K562 (cell line): Measurements from ENCODE around the gene SLC30A1. TPM values are rescaled to one million over a fixed set of nuclear protein-coding genes. Genes with fewer than 3 reads are reported as not detected.
A peak's percentile ranks its signal among the peaks of the same experiment; 100 is the strongest.

Source experiments
- CEBPB ChIP-seq: fragments of 450-650 bp; IDR thresholded peaks from 2 replicates; pipeline ENCODE4 v1.6.1; 2016; ENCODE audit warnings: missing genetic modification characterization, missing compliant biosample characterization
- MEF2D ChIP-seq: conservative IDR thresholded peaks from 2 replicates; pipeline ENCODE4 v1.6.1; 2016; ENCODE audit warnings: low read depth, missing genetic modification characterization, missing compliant biosample characterization
- PHTF2 ChIP-seq: fragments of 250-450 bp; sonication (Bioruptor Pico); IDR thresholded peaks from 2 replicates; pipeline ENCODE4 v1.5.0; 2021; ENCODE audit warnings: mild to moderate bottlenecking
- RAD21 ChIP-seq, 2 experiments: fragments of 250-450 bp in 1 of 2; fragments of 450-650 bp in 1 of 2; sonication (Bioruptor Pico) in 1 of 2; formaldehyde crosslinking in 1 of 2; IDR thresholded peaks in 1 of 2; conservative IDR thresholded peaks in 1 of 2; 2 replicates each; pipeline versions ENCODE4 v1.4.0 to v1.8.0; 2020 to 2022; ENCODE audit warnings: mild to moderate bottlenecking in 2 of 2, moderate library complexity in 1 of 2
- RBM25 ChIP-seq: fragments of 200-400 bp; formaldehyde crosslinking; IDR thresholded peaks from 2 replicates; pipeline ENCODE4 v1.6.1; 2018; ENCODE audit warnings: low read length, low read depth, moderate library complexity; ENCODE audit not compliant: severe bottlenecking
- SIN3A ChIP-seq, 2 experiments: fragments of 150-350 bp in 1 of 2; IDR thresholded peaks; 2 replicates each; pipeline ENCODE4 v1.6.1; 2011 to 2016; ENCODE audit warnings: borderline replicate concordance in 2 of 2, low read depth in 2 of 2, low read length in 2 of 2, mild to moderate bottlenecking in 2 of 2, moderate library complexity in 2 of 2; ENCODE audit not compliant: control insufficient read depth in 1 of 2
- SIRT6 ChIP-seq: IDR thresholded peaks from one replicate; pipeline ENCODE4 v1.6.1; 2012; ENCODE audit warnings: low read depth, mild to moderate bottlenecking, control low read depth, inconsistent platforms, low read length, moderate library complexity
- SIX5 ChIP-seq, 2 experiments: IDR thresholded peaks; 2 replicates each; pipeline ENCODE4 v1.6.1; 2011; ENCODE audit warnings: low read length in 2 of 2, borderline replicate concordance in 1 of 2, low read depth in 1 of 2, mild to moderate bottlenecking in 1 of 2, moderate library complexity in 1 of 2; ENCODE audit not compliant: insufficient read depth in 1 of 2
- ZC3H8 ChIP-seq: fragments of 450-650 bp; IDR thresholded peaks from 2 replicates; pipeline ENCODE4 v1.6.1; 2017
- polyA plus RNA-seq, 8 experiments: library from polyadenylated mRNA; depleted of rRNA in 4 of 8; stranded (reverse) in 5 of 8; unstranded in 3 of 8; fragments of >200 nt; fragmentation: Nextera tagmentation in 2 of 8; fragmentation: Illumina TruSeq in 1 of 8; extraction: Ambion mirVana in 2 of 8; extraction: Trizol in 1 of 8; gene quantifications; 2 replicates each; pipeline versions ENCODE4 v1.2.1 to v1.2.3, GENCODE V29; 2011 to 2014; ENCODE audit warnings: inconsistent platforms in 1 of 8, missing spikeins in 1 of 8
- total RNA-seq, 7 experiments: library from RNA; depleted of rRNA in 6 of 7; stranded (reverse); fragments of >200 nt in 6 of 7; fragmentation: Illumina TruSeq in 2 of 7; extraction: Trizol in 2 of 7; gene quantifications; 2 replicates each; pipeline versions ENCODE4 v1.2.1 to v1.2.3, GENCODE V29; 2011 to 2021; ENCODE audit warnings: low replicate concordance in 1 of 7
- TF ChIP-seq, protein P1 (sequence below): fragments of 200-600 bp; sonication (generic); IDR thresholded peaks from one replicate; pipeline ENCODE4 v1.6.1; 2012; ENCODE audit warnings: mild to moderate bottlenecking, low read depth, low read length, inconsistent platforms
- TF ChIP-seq, protein P2 (sequence below): fragments of 250-450 bp; sonication (Bioruptor Pico); IDR thresholded peaks from 2 replicates; pipeline ENCODE4 v1.5.0; 2021; ENCODE audit warnings: mild to moderate bottlenecking, moderate library complexity

The SLC30A1 gene
- total and polyA plus RNA-seq, 9 of the 15 experiments (the other 6 are each of a cell fraction or from before 2014, with no cell fraction given): 4.1 to 14.4 (median 6.6) TPM

DNA sequence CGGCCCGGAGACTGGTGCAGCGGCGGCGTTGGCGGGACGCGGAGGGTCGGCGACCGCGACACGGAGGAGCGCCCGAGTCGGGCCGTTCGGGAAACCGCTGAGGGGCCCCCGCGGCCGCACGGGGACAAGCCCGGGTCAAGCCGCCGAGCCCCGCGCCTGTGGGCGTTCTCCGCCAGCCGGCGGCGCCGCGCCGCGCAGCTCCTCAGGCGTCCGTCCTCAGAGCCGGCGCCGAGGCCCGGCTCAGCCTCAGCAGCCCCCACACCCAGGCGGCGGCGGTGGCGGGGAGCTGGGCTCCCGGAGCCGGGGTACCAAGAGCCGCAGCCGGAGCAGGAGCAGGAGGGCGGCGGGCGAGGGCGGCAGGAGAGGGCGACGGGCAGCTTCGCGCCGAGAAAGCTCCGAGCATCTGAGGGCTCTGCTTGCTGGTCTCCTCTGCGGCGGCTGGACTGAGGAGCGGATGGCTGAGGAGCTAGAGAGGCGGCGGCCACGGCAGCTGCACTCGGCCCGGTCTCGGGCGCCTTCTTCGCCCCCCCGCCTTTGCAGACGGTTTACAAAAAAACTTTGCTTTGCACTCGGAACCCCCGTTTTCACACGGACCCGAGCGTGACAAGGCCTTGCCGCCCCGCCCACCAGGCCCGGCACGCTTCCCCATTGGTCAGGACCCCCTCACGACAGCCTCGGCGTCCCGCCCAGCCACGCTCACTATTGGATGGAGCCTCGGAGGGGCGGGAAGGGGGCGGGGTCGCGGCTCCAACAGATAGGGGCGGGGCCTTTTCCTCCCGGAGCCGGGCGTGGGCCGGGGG lies at the start of gene SLC30A1 (continued):
- TF ChIP-seq, protein P1, sequence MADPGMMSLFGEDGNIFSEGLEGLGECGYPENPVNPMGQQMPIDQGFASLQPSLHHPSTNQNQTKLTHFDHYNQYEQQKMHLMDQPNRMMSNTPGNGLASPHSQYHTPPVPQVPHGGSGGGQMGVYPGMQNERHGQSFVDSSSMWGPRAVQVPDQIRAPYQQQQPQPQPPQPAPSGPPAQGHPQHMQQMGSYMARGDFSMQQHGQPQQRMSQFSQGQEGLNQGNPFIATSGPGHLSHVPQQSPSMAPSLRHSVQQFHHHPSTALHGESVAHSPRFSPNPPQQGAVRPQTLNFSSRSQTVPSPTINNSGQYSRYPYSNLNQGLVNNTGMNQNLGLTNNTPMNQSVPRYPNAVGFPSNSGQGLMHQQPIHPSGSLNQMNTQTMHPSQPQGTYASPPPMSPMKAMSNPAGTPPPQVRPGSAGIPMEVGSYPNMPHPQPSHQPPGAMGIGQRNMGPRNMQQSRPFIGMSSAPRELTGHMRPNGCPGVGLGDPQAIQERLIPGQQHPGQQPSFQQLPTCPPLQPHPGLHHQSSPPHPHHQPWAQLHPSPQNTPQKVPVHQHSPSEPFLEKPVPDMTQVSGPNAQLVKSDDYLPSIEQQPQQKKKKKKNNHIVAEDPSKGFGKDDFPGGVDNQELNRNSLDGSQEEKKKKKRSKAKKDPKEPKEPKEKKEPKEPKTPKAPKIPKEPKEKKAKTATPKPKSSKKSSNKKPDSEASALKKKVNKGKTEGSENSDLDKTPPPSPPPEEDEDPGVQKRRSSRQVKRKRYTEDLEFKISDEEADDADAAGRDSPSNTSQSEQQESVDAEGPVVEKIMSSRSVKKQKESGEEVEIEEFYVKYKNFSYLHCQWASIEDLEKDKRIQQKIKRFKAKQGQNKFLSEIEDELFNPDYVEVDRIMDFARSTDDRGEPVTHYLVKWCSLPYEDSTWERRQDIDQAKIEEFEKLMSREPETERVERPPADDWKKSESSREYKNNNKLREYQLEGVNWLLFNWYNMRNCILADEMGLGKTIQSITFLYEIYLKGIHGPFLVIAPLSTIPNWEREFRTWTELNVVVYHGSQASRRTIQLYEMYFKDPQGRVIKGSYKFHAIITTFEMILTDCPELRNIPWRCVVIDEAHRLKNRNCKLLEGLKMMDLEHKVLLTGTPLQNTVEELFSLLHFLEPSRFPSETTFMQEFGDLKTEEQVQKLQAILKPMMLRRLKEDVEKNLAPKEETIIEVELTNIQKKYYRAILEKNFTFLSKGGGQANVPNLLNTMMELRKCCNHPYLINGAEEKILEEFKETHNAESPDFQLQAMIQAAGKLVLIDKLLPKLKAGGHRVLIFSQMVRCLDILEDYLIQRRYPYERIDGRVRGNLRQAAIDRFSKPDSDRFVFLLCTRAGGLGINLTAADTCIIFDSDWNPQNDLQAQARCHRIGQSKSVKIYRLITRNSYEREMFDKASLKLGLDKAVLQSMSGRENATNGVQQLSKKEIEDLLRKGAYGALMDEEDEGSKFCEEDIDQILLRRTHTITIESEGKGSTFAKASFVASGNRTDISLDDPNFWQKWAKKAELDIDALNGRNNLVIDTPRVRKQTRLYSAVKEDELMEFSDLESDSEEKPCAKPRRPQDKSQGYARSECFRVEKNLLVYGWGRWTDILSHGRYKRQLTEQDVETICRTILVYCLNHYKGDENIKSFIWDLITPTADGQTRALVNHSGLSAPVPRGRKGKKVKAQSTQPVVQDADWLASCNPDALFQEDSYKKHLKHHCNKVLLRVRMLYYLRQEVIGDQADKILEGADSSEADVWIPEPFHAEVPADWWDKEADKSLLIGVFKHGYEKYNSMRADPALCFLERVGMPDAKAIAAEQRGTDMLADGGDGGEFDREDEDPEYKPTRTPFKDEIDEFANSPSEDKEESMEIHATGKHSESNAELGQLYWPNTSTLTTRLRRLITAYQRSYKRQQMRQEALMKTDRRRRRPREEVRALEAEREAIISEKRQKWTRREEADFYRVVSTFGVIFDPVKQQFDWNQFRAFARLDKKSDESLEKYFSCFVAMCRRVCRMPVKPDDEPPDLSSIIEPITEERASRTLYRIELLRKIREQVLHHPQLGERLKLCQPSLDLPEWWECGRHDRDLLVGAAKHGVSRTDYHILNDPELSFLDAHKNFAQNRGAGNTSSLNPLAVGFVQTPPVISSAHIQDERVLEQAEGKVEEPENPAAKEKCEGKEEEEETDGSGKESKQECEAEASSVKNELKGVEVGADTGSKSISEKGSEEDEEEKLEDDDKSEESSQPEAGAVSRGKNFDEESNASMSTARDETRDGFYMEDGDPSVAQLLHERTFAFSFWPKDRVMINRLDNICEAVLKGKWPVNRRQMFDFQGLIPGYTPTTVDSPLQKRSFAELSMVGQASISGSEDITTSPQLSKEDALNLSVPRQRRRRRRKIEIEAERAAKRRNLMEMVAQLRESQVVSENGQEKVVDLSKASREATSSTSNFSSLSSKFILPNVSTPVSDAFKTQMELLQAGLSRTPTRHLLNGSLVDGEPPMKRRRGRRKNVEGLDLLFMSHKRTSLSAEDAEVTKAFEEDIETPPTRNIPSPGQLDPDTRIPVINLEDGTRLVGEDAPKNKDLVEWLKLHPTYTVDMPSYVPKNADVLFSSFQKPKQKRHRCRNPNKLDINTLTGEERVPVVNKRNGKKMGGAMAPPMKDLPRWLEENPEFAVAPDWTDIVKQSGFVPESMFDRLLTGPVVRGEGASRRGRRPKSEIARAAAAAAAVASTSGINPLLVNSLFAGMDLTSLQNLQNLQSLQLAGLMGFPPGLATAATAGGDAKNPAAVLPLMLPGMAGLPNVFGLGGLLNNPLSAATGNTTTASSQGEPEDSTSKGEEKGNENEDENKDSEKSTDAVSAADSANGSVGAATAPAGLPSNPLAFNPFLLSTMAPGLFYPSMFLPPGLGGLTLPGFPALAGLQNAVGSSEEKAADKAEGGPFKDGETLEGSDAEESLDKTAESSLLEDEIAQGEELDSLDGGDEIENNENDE: no peak
- TF ChIP-seq MEF2D (tag) (no peak), SIRT6 (no peak), SIX5 (IDR thresholded peaks at IDR 0.05; ENCODE audit: borderline replicate concordance in 1 of 2, insufficient read depth in 1 of 2, low read depth in 1 of 2, low read length in 2 of 2) (no peak), ZC3H8 (no peak), PHTF2 (CRISPR knock-in tag) (no peak), RBM25 (peak; percentile 82), CEBPB (tag) (no peak), RAD21 (CRISPR knock-in tag; conservative IDR thresholded peaks at IDR 0.05 in 1 of 2, IDR thresholded peaks at IDR 0.05 in 1 of 2) (peak; percentile 17 to 31; a peak in 2 of 4 replicates), SIN3A (IDR thresholded peaks at IDR 0.05; ENCODE audit: borderline replicate concordance in 2 of 2, control insufficient read depth in 1 of 2, low read depth in 2 of 2, low read length in 2 of 2) (peak; percentile 8 to 38; a peak in 2 of 4 replicates)
- TF ChIP-seq, protein P2, sequence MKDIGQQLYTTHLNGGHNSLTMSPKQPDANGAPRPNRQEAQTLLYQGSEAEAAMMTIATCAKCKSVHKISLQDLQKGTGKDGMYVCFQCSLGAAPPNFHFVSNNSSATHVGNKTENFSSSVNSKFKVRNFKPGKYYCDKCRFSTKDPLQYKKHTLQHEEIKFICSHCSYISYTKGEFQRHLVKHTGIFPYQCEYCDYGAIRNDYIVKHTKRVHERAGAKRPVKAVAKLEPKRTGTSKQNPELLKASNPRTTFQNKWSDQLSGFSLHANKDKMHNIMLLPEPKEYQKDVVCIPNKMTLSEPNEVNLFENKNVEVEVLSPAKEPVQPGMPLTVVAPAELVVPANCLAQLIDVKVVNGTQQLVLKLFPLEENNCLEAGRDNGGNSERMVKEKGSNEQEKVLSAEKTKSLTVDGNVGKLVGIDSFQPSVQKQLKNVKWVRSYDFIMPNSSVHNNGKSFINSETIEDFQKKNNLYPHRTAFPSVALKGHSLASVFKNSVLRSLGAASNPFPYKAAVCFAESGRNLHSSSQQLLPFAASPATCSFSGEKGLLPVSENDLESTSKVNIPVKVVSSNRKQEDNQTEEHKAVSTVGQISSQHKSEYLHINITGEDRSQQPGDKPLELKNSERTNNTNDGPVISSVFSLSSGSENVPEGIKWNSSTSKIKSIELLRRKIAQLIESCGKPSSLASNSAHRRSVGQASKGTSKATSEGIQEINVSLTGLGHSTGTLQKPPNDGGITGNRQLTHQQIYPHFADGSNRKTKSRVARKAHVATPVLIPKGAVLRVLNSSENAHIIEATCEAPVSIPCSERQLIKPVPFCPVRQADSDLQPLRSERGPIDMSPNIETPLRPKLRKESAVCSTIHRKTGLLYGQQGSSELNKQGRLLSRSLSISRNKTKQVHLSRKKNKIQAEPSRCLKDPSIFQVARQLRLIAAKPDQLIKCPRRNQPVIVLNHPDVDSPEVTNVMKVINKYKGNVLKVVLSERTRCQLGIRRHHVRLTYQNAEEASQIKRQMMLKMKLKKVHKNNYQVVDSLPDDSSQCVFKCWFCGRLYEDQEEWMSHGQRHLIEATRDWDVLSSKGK (CRISPR knock-in tag): no peak
